Erythroblast (primary cell): ENCODE results near the gene CFDP1.

Source experiments
- GATA1 ChIP-seq: IDR thresholded peaks from 2 replicates; pipeline ENCODE4 v1.6.1; 2011; ENCODE audit warnings: low read depth, mild to moderate bottlenecking, control low read depth, low read length, moderate library complexity
- POLR2A ChIP-seq: IDR thresholded peaks from 2 replicates; pipeline ENCODE4 v1.6.1; 2011; ENCODE audit warnings: mild to moderate bottlenecking, low read length

DNA sequence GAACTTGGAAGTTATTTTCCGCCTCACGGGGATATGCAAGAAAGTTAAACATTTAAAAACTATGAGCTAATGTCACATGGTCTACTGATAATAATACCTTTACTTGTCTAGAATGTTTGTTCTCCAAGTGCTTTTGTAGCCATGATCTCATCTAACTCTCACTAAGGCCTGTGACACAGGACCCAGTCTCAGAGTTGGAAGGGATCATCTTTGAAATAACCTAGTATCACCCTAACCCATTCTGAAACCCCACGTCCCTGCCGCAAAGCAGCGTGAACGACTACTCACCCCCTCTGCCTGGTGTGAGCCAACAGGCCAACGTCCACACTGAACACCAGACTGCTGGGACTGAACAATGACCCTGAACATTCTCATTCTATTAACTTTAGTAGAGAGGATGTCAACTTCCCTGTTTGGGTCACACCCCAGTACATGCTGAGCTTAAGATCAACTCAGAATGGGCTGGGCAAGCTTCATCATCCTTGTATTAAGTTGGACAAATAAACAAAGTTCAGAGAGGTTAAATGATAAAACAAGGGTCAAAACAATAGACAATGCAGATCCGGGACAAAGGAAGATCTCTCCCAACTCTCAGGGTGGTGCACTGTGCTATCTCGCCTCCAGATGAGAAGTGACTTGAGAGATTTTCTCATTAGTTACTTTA is 127.1 kb downstream of the CFDP1 start:
- TF ChIP-seq POLR2A: no peak
- no peak for TF ChIP-seq GATA1
